ENCODE results near the gene AFDN.

AFDN gene

DNA sequence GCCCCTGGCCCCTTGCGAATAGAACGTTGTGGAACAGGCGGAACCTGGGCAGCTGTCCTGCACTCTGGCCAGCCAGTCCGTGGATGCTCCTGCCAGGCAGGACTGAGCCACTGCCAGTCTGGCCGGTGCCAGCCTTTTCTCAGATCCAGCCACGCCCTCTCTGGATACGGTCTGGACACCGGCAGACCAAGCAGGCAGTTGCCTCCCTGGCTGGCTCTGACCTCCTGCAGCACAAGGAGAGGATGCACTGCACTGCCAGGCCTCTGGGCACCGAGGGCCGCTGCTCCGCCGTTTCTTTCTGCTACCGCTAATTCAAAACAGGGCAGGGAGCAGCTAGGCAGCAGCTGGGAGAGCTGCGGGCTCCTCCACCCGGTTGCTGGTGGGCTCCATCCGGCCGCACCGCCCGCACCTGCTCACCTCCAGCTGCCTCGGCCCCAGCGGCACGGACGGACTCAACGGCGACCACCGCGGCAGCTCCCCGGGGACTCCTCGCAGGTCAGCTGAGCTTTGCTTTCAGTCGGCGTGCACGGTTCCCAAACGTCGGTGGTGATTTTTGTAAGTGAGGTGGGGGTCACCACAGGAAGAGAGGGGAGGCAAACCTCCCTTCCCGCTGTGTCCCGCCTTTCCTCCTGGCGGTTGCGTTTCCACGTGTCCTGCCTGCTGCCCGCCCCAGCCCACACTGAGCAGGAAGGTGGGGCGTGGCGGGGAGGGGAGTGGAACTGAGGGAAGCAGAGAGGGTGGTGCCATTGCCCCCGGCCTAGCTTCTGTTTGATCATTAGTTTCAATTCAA is 30.3 kb upstream of the AFDN start:
- TF ChIP-seq, protein P1, sequence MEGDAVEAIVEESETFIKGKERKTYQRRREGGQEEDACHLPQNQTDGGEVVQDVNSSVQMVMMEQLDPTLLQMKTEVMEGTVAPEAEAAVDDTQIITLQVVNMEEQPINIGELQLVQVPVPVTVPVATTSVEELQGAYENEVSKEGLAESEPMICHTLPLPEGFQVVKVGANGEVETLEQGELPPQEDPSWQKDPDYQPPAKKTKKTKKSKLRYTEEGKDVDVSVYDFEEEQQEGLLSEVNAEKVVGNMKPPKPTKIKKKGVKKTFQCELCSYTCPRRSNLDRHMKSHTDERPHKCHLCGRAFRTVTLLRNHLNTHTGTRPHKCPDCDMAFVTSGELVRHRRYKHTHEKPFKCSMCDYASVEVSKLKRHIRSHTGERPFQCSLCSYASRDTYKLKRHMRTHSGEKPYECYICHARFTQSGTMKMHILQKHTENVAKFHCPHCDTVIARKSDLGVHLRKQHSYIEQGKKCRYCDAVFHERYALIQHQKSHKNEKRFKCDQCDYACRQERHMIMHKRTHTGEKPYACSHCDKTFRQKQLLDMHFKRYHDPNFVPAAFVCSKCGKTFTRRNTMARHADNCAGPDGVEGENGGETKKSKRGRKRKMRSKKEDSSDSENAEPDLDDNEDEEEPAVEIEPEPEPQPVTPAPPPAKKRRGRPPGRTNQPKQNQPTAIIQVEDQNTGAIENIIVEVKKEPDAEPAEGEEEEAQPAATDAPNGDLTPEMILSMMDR (conservative IDR thresholded peaks at IDR 0.05), result no peak
- H3K27ac ChIP-seq, result 0 out of 2 replicates have a peak overlapping the region, but pooled peaks have one; percentile 16

DNA sequence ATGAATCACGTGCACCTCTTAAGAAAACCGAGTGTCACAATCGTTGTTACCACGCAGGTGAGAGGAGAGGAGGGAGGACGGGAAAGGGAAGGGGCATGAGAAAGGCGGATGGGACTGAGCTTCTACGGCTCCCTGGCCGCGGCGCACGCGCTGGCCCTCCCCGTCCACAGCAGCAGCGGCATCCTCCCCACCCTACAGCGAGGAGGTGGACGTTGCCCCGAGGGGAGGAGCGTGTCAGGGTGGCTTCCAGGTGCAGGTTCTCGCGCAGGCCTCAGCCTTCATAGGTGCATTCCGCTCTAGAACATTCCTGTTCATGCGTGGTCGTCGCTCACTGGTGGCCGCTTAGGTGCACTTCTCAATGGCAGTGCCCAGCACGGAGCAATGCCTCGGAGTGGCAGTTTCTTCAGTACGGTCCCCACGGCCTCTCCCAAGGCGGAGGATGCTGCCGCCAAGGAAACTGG is 29.7 kb upstream of the AFDN start:
- no peak overlapping the region for H3K27ac ChIP-seq
- TF ChIP-seq, protein P1 (conservative IDR thresholded peaks at IDR 0.05), result no peak

DNA sequence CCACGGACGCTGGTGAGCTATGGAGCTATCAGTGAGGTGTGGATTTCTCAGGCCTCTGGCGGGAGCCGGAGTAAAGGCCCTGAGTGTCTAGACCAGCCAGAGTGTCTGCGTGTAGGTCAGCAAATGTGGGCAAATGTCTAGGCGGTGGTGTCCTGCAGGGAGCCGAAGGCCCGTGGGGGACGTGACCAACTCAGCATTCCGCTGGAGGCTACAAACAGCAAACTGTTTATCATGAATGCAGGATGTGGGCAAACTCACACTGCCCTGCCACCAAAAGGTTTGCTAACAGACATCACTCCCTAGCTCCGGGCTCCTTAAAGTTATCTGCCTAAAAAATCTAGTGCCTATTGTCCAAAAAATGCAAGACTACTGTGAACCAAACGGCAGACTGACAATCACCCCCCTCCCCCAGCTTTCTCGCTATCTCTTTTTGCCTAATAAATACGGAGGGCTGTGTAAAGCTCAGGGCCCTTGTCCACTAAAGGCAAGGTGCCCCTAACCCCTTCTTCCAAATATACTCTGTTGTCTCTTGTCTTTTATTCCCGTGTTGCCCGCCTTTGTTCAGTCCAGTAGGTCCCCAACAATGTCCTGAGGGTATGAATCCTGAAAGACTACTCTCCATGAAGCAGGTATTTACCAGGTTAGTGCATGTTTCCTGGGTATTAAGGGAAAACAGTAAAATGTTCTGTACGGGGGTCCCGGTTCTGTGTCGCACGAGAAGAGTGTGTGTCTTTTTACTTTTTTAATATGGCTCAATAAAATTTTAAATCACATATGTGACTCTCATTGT is 29.0 kb upstream of the AFDN start:
- TF ChIP-seq, protein P1 (conservative IDR thresholded peaks at IDR 0.05), result no peak
- no peak overlapping the region for H3K27ac ChIP-seq

DNA sequence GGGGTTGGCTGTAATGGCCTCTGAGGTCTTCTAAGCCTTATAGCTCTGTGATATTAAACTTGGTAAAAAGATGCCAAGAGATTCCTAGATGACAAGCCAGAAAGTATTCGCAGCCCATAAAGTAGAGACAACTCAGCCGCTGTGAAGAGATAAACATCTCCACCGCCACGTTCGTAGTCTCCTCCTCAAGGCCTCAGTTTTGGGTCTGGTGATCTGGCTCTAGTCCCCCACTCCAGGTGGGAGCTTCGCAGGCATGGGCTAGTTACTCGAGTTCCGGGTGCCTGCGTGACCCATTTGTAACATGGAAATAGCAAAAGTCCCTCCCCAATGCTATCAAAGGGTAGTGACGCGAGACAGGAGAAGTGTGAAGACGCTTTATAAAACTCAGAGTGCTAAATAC is 28.3 kb upstream of the AFDN start:
- no peak overlapping the region for H3K27ac ChIP-seq
- TF ChIP-seq, protein P1 (conservative IDR thresholded peaks at IDR 0.05), result no peak

DNA sequence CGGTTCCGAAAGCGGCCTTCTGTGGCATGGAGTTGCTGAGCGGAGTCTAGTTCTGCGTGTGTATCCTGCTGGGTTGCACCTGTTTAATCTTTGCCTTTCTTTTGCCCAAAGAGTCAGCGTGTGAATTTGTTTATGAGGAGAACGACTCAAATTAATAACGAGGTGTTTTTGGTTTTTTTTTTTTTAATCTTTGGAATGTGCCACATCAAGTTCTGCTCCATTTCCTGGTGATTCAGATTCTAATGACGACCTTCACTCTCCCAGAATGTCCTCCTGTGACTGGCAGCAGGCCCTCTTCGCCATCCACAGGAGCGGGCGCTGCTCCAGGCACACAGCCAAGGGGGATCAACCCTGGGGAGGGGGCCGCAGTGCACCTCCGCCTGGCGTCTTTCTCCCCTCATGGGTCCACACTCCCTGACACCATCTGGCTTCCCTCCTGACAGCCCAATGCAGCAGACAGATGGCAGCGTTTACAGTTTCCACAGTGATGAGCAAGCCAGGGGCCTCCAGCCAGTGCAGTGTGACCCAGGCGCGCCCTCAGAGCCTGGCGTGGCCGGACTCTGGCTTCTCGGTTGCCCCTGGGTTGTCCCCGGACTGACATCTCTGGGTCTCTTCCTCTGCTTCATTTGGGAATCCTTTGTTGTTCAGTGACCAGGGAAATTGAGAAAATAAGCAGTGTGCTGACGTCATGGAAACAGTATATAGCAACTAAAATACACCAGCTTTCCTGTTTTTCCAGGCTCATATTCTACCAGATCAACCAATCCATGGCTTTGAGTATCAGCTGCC is 27.5 kb upstream of the AFDN start:
- TF ChIP-seq, protein P1 (conservative IDR thresholded peaks at IDR 0.05), result no peak
- H3K27ac ChIP-seq, result no peak overlapping the region

DNA sequence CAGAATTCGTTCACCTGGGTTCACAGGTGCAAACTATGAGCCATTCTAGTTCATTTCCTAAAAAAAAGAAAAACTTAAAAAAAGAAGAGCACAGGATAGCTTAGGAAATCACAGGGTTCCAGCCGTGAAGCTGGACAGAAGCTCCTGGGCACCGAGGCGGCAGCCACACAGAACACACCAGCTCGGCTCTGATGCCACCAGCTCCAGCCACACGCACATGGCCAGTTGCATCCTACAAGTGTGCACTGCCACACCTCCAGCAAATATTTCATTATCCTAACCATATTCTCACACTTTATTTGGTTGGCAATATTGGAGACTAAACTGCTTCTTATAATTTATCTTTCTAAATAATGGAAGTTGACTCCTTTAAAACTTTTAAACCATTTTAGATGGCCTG is 26.2 kb upstream of the AFDN start:
- H3K27ac ChIP-seq, result no peak overlapping the region
- TF ChIP-seq, protein P1 (conservative IDR thresholded peaks at IDR 0.05), result no peak

DNA sequence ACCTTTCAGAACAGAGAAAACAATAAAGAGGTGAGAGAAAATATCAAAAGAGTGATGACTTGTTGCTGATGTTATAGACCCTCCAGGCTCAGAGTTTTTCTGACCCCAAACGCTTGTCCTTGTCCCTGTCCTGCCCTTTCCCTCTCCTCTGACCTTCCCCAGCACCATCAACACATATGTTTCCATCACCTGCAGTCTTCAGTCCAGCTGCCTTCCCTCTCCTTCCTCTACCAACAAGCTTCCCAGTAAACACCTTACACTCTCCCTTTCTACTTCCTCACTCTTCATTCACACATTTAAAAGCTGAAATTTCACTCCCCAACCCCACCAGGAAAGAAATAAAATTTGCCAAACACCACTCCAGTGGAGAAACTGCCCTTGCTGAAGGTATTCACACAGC is 25.4 kb upstream of the AFDN start:
- no peak overlapping the region for H3K27ac ChIP-seq
- TF ChIP-seq, protein P1 (conservative IDR thresholded peaks at IDR 0.05), result no peak
